GM23248 (cell line): ENCODE data around the gene OGT. TPM values are rescaled to one million over a fixed set of nuclear protein-coding genes. Genes with fewer than 3 reads are reported as not detected.
A peak's percentile ranks its signal among the peaks of the same experiment; 100 is the strongest.

Experiments used
- DNase-seq: peaks from one replicate; pipeline ENCODE4 v3.0.0-alpha.2; 2015
- H2AFZ ChIP-seq: fragments of 200-600 bp; sonication (generic); 2 replicates; pipeline ENCODE4 v1.6.1; 2016; ENCODE audit warnings: antibody characterized with exemption
- H3F3A ChIP-seq: fragments of 200-600 bp; sonication (generic); 2 replicates; pipeline ENCODE4 v1.6.1; 2016; ENCODE audit warnings: mild to moderate bottlenecking, antibody characterized with exemption, mixed run types; ENCODE audit not compliant: insufficient read depth
- H3K27ac ChIP-seq: fragments of 200-600 bp; sonication (generic); 2 replicates; pipeline ENCODE4 v1.5.1; 2016; ENCODE audit warnings: mild to moderate bottlenecking
- H3K27me3 ChIP-seq: fragments of 200-600 bp; sonication (generic); replicated peaks from 2 replicates; pipeline ENCODE4 v1.6.1; 2016; ENCODE audit warnings: mild to moderate bottlenecking; ENCODE audit not compliant: insufficient read depth
- H3K36me3 ChIP-seq: fragments of 200-600 bp; sonication (generic); 2 replicates; pipeline ENCODE4 v1.6.1; 2016; ENCODE audit warnings: low read depth, mild to moderate bottlenecking
- H3K4me1 ChIP-seq: fragments of 200-600 bp; sonication (generic); 2 replicates; pipeline ENCODE4 v1.6.1; 2016; ENCODE audit warnings: mild to moderate bottlenecking; ENCODE audit not compliant: insufficient read depth
- H3K4me2 ChIP-seq: fragments of 200-600 bp; sonication (generic); one replicate; pipeline ENCODE4 v1.6.1; 2016; ENCODE audit warnings: mild to moderate bottlenecking; ENCODE audit not compliant: unreplicated experiment
- H3K4me3 ChIP-seq: fragments of 200-600 bp; sonication (generic); 2 replicates; pipeline ENCODE4 v1.5.1; 2016; ENCODE audit warnings: mild to moderate bottlenecking
- H3K79me2 ChIP-seq: fragments of 200-600 bp; sonication (generic); 2 replicates; pipeline ENCODE4 v1.6.1; 2016; ENCODE audit warnings: mild to moderate bottlenecking; ENCODE audit not compliant: insufficient read depth
- H3K9ac ChIP-seq: fragments of 200-600 bp; sonication (generic); 2 replicates; pipeline ENCODE4 v1.6.1; 2016; ENCODE audit warnings: mild to moderate bottlenecking
- H3K9me2 ChIP-seq: fragments of 200-600 bp; sonication (generic); 2 replicates; pipeline ENCODE4 v1.6.1; 2016; ENCODE audit warnings: mixed run types, mild to moderate bottlenecking, moderate library complexity; ENCODE audit not compliant: insufficient read depth
- H3K9me3 ChIP-seq: fragments of 200-600 bp; sonication (generic); one replicate; pipeline ENCODE4 v1.6.1; 2017; ENCODE audit warnings: low read depth
- H4K20me1 ChIP-seq: fragments of 200-600 bp; sonication (generic); 2 replicates; pipeline ENCODE4 v1.6.0; 2016; ENCODE audit not compliant: insufficient read depth
- EZH2 ChIP-seq: fragments of 200-600 bp; sonication (generic); IDR thresholded peaks from 2 replicates; pipeline ENCODE4 v1.6.1; 2018; ENCODE audit warnings: antibody characterized with exemption, mild to moderate bottlenecking; ENCODE audit not compliant: insufficient read depth, poor library complexity, severe bottlenecking
- EZH2phosphoT487 ChIP-seq: fragments of 200-600 bp; sonication (generic); IDR thresholded peaks from 2 replicates; pipeline ENCODE4 v1.6.1; 2018; ENCODE audit warnings: antibody characterized with exemption, moderate library complexity, mild to moderate bottlenecking, low read depth; ENCODE audit not compliant: insufficient read depth
- WGBS, 2 experiments: methylation state at CpG; one replicate each; pipeline ENCODE4 v1.1.6; 2015 to 2017; ENCODE audit warnings: low lambda C conversion rate in 2 of 2, low coverage in 1 of 2; ENCODE audit errors: missing lambda C conversion rate in 2 of 2; 5-methylcytosine and 5-hydroxymethylcytosine counted together
- in situ Hi-C: fragments of 300-500 bp; cut with MboI; formaldehyde crosslinking; loops from 2 replicates; pipeline ENCODE4 v1.15.0; 2020
- polyA plus RNA-seq: library from polyadenylated mRNA; unstranded; fragments of >200 nt; fragmentation: Nextera tagmentation; extraction: Ambion mirVana; gene quantifications from 2 replicates; pipeline ENCODE4 v1.2.1, GENCODE V29; 2016
- total RNA-seq: library from RNA; depleted of rRNA; stranded (reverse); fragments of >200 nt; shearing (Covaris generic); gene quantifications from 2 replicates; pipeline ENCODE4 v1.2.3, GENCODE V29; 2014; rRNA removed

OGT gene
- 97.1 and 119 TPM in 2 replicates for total RNA-seq
- polyA plus RNA-seq: 31.5 and 42.1 TPM in 2 replicates

DNA sequence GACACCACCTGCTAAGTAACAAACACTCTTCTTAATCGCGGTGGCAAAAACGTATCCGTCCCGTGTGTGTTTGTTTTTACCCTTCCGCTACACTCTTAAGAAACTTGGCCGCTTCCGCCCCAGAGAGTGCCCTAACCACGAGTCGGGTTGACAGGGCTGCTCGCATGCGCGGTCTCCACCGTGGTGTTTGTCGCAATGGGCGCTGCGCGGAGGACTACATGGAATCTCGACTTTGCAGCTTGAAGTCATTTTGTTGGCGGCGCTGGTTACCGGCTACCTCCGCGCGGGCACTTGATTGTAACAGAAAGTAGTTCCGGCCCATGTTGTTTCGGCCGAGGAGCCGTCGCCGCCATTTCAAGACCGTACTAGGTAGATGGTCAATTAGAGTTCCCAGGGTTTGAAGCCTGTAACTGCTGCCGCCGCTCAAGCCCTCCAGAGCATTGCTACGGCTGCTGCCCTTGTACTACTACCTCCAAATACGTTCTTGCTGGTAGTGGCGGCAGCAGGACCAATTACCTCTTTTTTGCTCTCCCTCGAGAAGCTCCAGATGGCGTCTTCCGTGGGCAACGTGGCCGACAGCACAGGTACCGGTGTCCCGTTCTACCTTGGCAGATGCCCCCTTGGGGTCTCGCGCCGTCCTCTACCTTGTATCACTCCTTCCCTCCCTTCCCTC, at the start of gene OGT:
Gene OGT (plus strand): TSS at position 352 of the 673 bp plus-strand sequence. CDS start 196 bp downstream, at position 548.
- Histone ChIP-seq H3K36me3 (0 out of 2 replicates have a peak, but pooled peaks cover under 1% of the 10 kb centered on the region), H3F3A (peaks cover 19% of the 10 kb centered on the region), H3K4me3 (peak within 1 kb of the TSS; percentile 99), H3K27me3 (no peaks in the 10 kb centered on the region), H3K79me2 (peaks cover 50% of the 10 kb centered on the region), H3K9me2 (no peaks in the 10 kb centered on the region), H3K4me2 (peak within 1 kb of the TSS; percentile 96), H3K4me1 (no peaks in the 10 kb centered on the region; the same call in 1 of the 2 replicates), H4K20me1 (peaks cover 1% of the 10 kb centered on the region), H3K27ac (peak within 1 kb of the TSS; percentile 88), H3K9ac (peak within 1 kb of the TSS; percentile 99), H3K9me3 (no peaks in the 10 kb centered on the region), H2AFZ (peak within 1 kb of the TSS; percentile 87)
- DNase-seq: peak; percentile 94
- TF ChIP-seq EZH2phosphoT487 (no peak), EZH2 (no peak)
- in situ Hi-C loops: no loop called here
- WGBS, 2 experiments: 0 to 2% methylated on average over 28 to 36 of the region's 47 CpGs

DNA sequence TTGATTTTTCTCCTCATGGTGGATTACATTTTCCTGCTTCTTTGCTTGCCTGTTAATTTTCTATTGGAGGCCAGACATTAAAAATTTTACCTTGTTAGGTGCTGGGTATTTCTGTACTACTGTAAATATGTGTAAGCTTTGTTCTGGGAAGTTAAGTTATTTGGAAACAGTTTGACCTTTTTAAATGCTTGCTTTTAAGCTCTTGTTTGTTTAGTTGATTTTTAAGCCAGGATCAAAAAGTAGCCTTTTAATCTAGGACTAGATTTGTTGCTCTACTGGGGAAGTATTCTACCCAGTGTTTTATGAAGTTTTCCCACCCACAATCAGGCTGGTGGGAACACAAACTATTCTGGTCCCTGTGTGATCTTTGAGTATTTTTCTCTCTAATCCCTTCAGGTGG, 45.1 kb upstream of the OGT start:
- Histone ChIP-seq H3K9ac (no peak overlapping the region), H3K4me2 (no peak overlapping the region), H3K79me2 (no peaks in the 10 kb centered on the region), H3K36me3 (no peaks in the 10 kb centered on the region), H3K27ac (no peak overlapping the region), H2AFZ (no peak overlapping the region), H3K4me1 (no peaks in the 10 kb centered on the region), H3K9me2 (no peaks in the 10 kb centered on the region), H3F3A (no peaks in the 10 kb centered on the region), H4K20me1 (no peaks in the 10 kb centered on the region), H3K27me3 (no peaks in the 10 kb centered on the region), H3K4me3 (no peak overlapping the region), H3K9me3 (no peaks in the 10 kb centered on the region)
- in situ Hi-C loops: no loop called here
- no peak for TF ChIP-seq EZH2
- TF ChIP-seq EZH2phosphoT487: no peak
- DNase-seq: no peak

DNA sequence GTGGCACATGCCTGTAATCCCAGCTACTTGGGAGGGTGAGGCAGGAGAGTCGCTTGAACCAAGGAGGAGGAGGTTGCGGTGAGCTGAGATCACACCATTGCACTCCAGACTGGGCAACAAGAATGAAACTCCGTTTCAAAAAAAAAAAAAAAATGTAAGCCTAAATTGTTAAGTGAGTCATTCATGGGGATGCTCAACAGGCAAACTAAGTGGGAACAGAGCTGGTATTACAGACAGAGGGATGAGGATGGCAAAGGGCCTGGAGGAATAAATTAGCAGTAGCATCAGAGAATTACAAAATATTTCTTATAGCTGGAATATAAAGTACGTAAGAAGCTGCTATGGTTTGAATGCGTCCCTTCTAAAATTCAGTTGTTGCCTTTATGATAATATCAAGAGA, 43.4 kb upstream of the OGT start:
- no peak overlapping the region for H3K4me2 ChIP-seq
- no peaks in the 10 kb centered on the region for H3K79me2 ChIP-seq
- no peaks in the 10 kb centered on the region for H3K9me2 ChIP-seq
- 0 out of 2 replicates have a peak, but pooled peaks cover 4% of the 10 kb centered on the region for H3F3A ChIP-seq
- no peaks in the 10 kb centered on the region for H3K27me3 ChIP-seq
- H4K20me1 ChIP-seq: no peaks in the 10 kb centered on the region
- in situ Hi-C loops: no loop called here
- no peaks in the 10 kb centered on the region for H3K9me3 ChIP-seq
- WGBS, 2 experiments: 34 to 39% methylated on average over 5 of the region's 5 CpGs
- no peaks in the 10 kb centered on the region for H3K36me3 ChIP-seq
- TF ChIP-seq EZH2 (no peak), EZH2phosphoT487 (no peak)
- peak; percentile 67 for DNase-seq
- H3K4me3 ChIP-seq: no peak overlapping the region
- H3K27ac ChIP-seq: no peak overlapping the region
- H2AFZ ChIP-seq: no peak overlapping the region
- no peaks in the 10 kb centered on the region for H3K4me1 ChIP-seq
- no peak overlapping the region for H3K9ac ChIP-seq

DNA sequence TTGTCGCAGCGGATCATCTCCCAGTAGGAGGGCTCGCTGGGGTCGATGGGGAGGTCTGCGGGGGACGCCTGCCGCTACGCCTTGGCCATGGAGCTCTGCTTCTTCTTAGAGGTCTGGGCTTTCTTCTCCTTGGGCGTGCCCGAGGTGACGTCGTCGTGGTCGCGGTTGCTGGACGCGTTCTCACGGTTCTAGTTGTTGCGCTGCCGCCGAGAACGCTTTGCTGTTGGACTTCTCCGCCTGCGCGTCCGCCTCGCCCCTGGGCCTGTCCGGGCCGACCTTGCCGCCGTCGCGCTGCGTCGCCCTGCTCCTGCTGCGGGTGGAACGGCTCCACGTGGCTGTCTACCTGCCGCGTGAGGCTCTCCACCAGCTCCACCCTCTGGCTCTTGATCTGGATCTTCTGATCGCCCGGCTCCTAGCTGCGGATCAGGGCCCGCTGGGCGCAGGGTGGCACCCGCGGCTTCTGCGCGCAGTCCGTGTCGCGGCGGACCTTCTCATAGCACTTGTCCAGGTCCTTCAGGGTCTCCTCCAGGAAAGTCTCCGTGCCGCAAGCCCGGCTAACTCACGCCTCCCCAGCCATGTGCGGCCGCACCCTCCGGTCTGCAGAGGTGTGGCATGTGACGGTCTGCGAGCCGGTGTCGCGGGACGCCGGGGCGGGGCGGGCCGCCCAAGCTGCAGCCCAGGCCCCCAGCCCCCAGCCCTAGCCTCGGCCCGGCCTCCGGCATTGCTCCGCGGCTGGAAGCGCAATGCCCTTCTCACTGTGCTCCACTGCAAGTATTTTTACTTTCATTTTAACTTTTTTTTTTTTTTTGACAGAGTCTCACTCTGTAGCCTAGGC, 40.5 kb upstream of the OGT start:
- no peaks in the 10 kb centered on the region for H3K9me2 ChIP-seq
- 1 to 3% methylated on average over 24 to 32 of the region's 76 CpGs for WGBS, 2 experiments

More for the DNA sequence above, 40.5 kb upstream of the OGT start:
- H3K36me3 ChIP-seq: no peaks in the 10 kb centered on the region
- H4K20me1 ChIP-seq: no peaks in the 10 kb centered on the region
- in situ Hi-C loops: no loop called here
- H3K9me3 ChIP-seq: no peaks in the 10 kb centered on the region
- H3K27ac ChIP-seq: no peak overlapping the region
- H3K79me2 ChIP-seq: no peaks in the 10 kb centered on the region
- peak overlapping the region; percentile 75 for H3K4me3 ChIP-seq
- no peaks in the 10 kb centered on the region for H3K4me1 ChIP-seq
- peak overlapping the region; percentile 83 for H3K4me2 ChIP-seq
- TF ChIP-seq EZH2 (no peak), EZH2phosphoT487 (no peak)
- peak; percentile 80 for DNase-seq
- H3F3A ChIP-seq: 0 out of 2 replicates have a peak, but pooled peaks cover 4% of the 10 kb centered on the region
- H2AFZ ChIP-seq: peak overlapping the region; percentile 81
- H3K27me3 ChIP-seq: no peaks in the 10 kb centered on the region
- peak overlapping the region; percentile 84 for H3K9ac ChIP-seq
